A549 (cell line): Measurements from ENCODE around the gene CABCOCO1. TPM values are rescaled to one million over a fixed set of nuclear protein-coding genes. Genes with fewer than 3 reads are reported as not detected.

Experiments
- ATAC-seq, 2 experiments: fragments of 200-7000 bp in 1 of 2; fragments of >200 bp in 1 of 2; cut with Nextera tagmentation in 1 of 2; cut with Tn5 transposase in 1 of 2; 3 replicates each; pipeline versions ENCODE4 v1.8.0 to v1.9.1; 2018 to 2020; ENCODE audit warnings: mild to moderate bottlenecking in 1 of 2, moderate library complexity in 1 of 2
- CTCF ChIA-PET: fragments of 300-600 bp; sonication (Branson Sonifier 250); formaldehyde crosslinking; extraction: SDS; loops from one replicate; lab custom pipeline; 2021; ENCODE audit warnings: antibody characterized with exemption, inconsistent platforms; lab: Yijun Ruan, JAX
- POLR2A ChIA-PET: fragments of 350-600 bp; formaldehyde crosslinking; extraction: SDS; loops from one replicate; lab custom pipeline; 2021; ENCODE audit warnings: antibody characterized with exemption, inconsistent platforms; lab: Yijun Ruan, JAX
- DNase-seq, 2 experiments: peaks; one replicate each; pipeline versions ENCODE4 v3.0.0 to v3.0.0-alpha.2; 2011 to 2016; ENCODE audit warnings: low read depth in 1 of 2, low spot score in 1 of 2
- FAIRE-seq: peaks from 2 replicates; lab custom pipeline; 2011; peaks lifted over from hg19 to GRCh38; lab: Jason Lieb, UNC
- H3K27ac ChIP-seq, 2 experiments: fragments of >200 bp; sonication (Bioruptor Twin); formaldehyde crosslinking; 3 replicates each; pipeline ENCODE4 v1.5.1; 2016 to 2017
- H3K4me1 ChIP-seq: fragments of >200 bp; sonication (Bioruptor Twin); formaldehyde crosslinking; 3 replicates; pipeline ENCODE4 v1.6.1; 2016
- H3K4me2 ChIP-seq: fragments of >200 bp; sonication (Bioruptor Twin); formaldehyde crosslinking; 3 replicates; pipeline ENCODE4 v1.6.1; 2016
- H3K4me3 ChIP-seq: fragments of >200 bp; sonication (Bioruptor Twin); formaldehyde crosslinking; 3 replicates; pipeline ENCODE4 v1.5.1; 2016
- H3K9me3 ChIP-seq: fragments of >200 bp; sonication (Bioruptor Twin); formaldehyde crosslinking; 3 replicates; pipeline ENCODE4 v1.6.1; 2016
- CBX2 ChIP-seq: fragments of 200-600 bp; sonication (generic); IDR thresholded peaks from 2 replicates; pipeline ENCODE4 v1.6.1; 2016; ENCODE audit warnings: low read depth, mild to moderate bottlenecking, borderline replicate concordance
- CBX8 ChIP-seq: fragments of 200-600 bp; sonication (generic); IDR thresholded peaks from 2 replicates; pipeline ENCODE4 v1.6.1; 2016
- CEBPB ChIP-seq, 2 experiments: fragments of >200 bp in 1 of 2; sonication (Bioruptor Twin) in 1 of 2; formaldehyde crosslinking in 1 of 2; IDR thresholded peaks; 2 replicates each; pipeline ENCODE4 v1.6.1; 2012 to 2016
- CHD2 ChIP-seq: fragments of 150-350 bp; IDR thresholded peaks from 2 replicates; pipeline ENCODE4 v1.6.1; 2014; ENCODE audit warnings: low read length; ENCODE audit not compliant: partially characterized antibody
- GATA3 ChIP-seq: IDR thresholded peaks from 2 replicates; pipeline ENCODE4 v1.6.1; 2012; ENCODE audit warnings: borderline replicate concordance
- HEYL ChIP-seq: fragments of 250-450 bp; sonication (Bioruptor Pico); IDR thresholded peaks from 2 replicates; pipeline ENCODE4 v1.8.0; 2021; ENCODE audit warnings: mild to moderate bottlenecking, moderate library complexity
- HOXB13 ChIP-seq: fragments of 250-450 bp; sonication (Bioruptor Pico); IDR thresholded peaks from 2 replicates; pipeline ENCODE4 v1.5.0; 2020; ENCODE audit warnings: low read depth, mild to moderate bottlenecking, moderate library complexity
- JUNB ChIP-seq: fragments of >200 bp; sonication (Bioruptor Twin); formaldehyde crosslinking; IDR thresholded peaks from 2 replicates; pipeline ENCODE4 v1.6.1; 2016
- MAFK ChIP-seq: fragments of 450-650 bp; IDR thresholded peaks from 2 replicates; pipeline ENCODE4 v1.6.1; 2014; ENCODE audit not compliant: partially characterized antibody
- MYC ChIP-seq: IDR thresholded peaks from 2 replicates; pipeline ENCODE4 v1.6.1; 2012; ENCODE audit warnings: mild to moderate bottlenecking, inconsistent platforms, low read length, improper control_type of control experiment, borderline replicate concordance
- NFE2L2 ChIP-seq: fragments of 150-350 bp; conservative IDR thresholded peaks from 2 replicates; pipeline ENCODE4 v1.6.1; 2014; ENCODE audit warnings: low read length
- NPAS2 ChIP-seq: fragments of 250-450 bp; sonication (Bioruptor Pico); IDR thresholded peaks from 2 replicates; pipeline ENCODE4 v1.8.0; 2022; ENCODE audit warnings: mild to moderate bottlenecking, moderate library complexity, borderline replicate concordance
- NR3C1 ChIP-seq: fragments of >200 bp; sonication (Bioruptor Twin); formaldehyde crosslinking; IDR thresholded peaks from 3 replicates; pipeline ENCODE4 v1.6.1; 2017
- POLR2A ChIP-seq: IDR thresholded peaks from 2 replicates; pipeline ENCODE4 v1.6.1; 2012; ENCODE audit warnings: mild to moderate bottlenecking, low read length
- RARB ChIP-seq: fragments of 250-450 bp; sonication (Bioruptor Pico); IDR thresholded peaks from 2 replicates; pipeline ENCODE4 v1.8.0; 2021; ENCODE audit warnings: mild to moderate bottlenecking, moderate library complexity
- RCOR1 ChIP-seq: fragments of 150-350 bp; IDR thresholded peaks from 2 replicates; pipeline ENCODE4 v1.6.1; 2014; ENCODE audit warnings: antibody characterized with exemption, low read length, low read depth
- RFX5 ChIP-seq: fragments of 450-650 bp; IDR thresholded peaks from 2 replicates; pipeline ENCODE4 v1.7.1; 2014; ENCODE audit warnings: antibody characterized with exemption, mild to moderate bottlenecking, moderate library complexity
- RNF2 ChIP-seq: fragments of 200-600 bp; sonication (generic); IDR thresholded peaks from 2 replicates; pipeline ENCODE4 v1.6.1; 2016; ENCODE audit warnings: low read depth, mild to moderate bottlenecking, antibody characterized with exemption, moderate library complexity, borderline replicate concordance
- SMC3 ChIP-seq: fragments of >200 bp; sonication (Bioruptor Twin); formaldehyde crosslinking; IDR thresholded peaks from 3 replicates; pipeline ENCODE4 v1.6.1; 2018; ENCODE audit warnings: inconsistent platforms
- SREBF2 ChIP-seq: fragments of 450-650 bp; IDR thresholded peaks from 2 replicates; pipeline ENCODE4 v1.6.1; 2014; ENCODE audit warnings: mild to moderate bottlenecking, moderate library complexity
- TFCP2L1 ChIP-seq: fragments of 250-450 bp; sonication (Bioruptor Pico); IDR thresholded peaks from 2 replicates; pipeline ENCODE4 v1.5.0; 2021; ENCODE audit warnings: mild to moderate bottlenecking
- ZC3H11A ChIP-seq: fragments of 450-650 bp; IDR thresholded peaks from 2 replicates; pipeline ENCODE4 v1.6.1; 2014; ENCODE audit warnings: antibody characterized with exemption, mild to moderate bottlenecking
- ZFP36 ChIP-seq: fragments of 450-650 bp; IDR thresholded peaks from 2 replicates; pipeline ENCODE4 v1.6.1; 2014; ENCODE audit warnings: borderline replicate concordance; ENCODE audit not compliant: partially characterized antibody
- ZNF302 ChIP-seq: fragments of 250-450 bp; sonication (Bioruptor Pico); IDR thresholded peaks from 2 replicates; pipeline ENCODE4 v1.9.0; 2021; ENCODE audit warnings: inconsistent platforms, mild to moderate bottlenecking, moderate library complexity
- WGBS: methylation state at CpG from one replicate; pipeline ENCODE4 v1.1.6; 2017; ENCODE audit errors: missing lambda C conversion rate; 5-methylcytosine and 5-hydroxymethylcytosine counted together
- polyA plus RNA-seq, 4 experiments: library from polyadenylated mRNA; depleted of rRNA in 3 of 4; stranded (reverse); fragments of >200 nt; fragmentation: RNase III in 1 of 4; extraction: RNeasy Plus Mini Kit Qiagen cat#74134 plus additional on column Dnase treatment in 1 of 4; gene quantifications; 2 replicates in 3 of 4; 3 replicates in 1 of 4; pipeline ENCODE4 v1.2.3, GENCODE V29; 2011 to 2017
- TF ChIP-seq, protein P1 (sequence below): fragments of >200 bp; sonication (Bioruptor Twin); formaldehyde crosslinking; IDR thresholded peaks from 2 replicates; pipeline ENCODE4 v1.6.1; 2016
- TF ChIP-seq, protein P2 (sequence below): IDR thresholded peaks from 2 replicates; pipeline ENCODE4 v1.6.1; 2012; ENCODE audit warnings: low read depth, borderline replicate concordance
- TF ChIP-seq, protein P3 (sequence below): IDR thresholded peaks from 2 replicates; pipeline ENCODE4 v1.6.1; 2012

Gene CABCOCO1
- polyA plus RNA-seq, 2 of the 4 experiments (the other 2 are of a cell fraction) = 0.77 to 1.1 TPM

DNA sequence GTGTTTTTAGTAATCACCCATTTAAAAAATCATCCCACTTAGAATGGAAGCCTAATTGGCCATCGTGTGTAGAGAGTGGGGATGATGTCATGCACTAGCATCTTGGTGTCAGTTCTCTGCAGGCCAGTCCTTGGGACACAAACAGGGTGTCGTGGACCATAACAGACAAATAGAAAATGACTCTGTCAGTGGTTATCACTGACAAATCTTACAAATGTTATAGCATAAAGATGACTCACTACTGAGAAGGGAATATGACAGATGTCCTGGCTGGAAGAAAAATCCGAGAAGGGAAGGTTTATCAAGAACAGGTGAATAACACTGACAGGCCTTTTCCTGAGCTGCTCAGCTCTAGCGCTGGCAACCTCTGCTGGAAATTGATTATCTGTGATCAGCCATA is 10.6 kb downstream of the CABCOCO1 start:
- POLR2A ChIA-PET = no interaction called here
- DNase-seq (no peak), ATAC-seq (no peak), FAIRE-seq (no peak)
- Histone ChIP-seq H3K4me2 (no peak overlapping the region), H3K27ac (no peak overlapping the region), H3K9me3 (no peaks in the 10 kb centered on the region), H3K4me3 (no peak overlapping the region), H3K4me1 (no peaks in the 10 kb centered on the region)
- WGBS = 62% methylated on average over 4 of the region's 4 CpGs
- CTCF ChIA-PET = no interaction called here
- TF ChIP-seq NFE2L2 = no peak

DNA sequence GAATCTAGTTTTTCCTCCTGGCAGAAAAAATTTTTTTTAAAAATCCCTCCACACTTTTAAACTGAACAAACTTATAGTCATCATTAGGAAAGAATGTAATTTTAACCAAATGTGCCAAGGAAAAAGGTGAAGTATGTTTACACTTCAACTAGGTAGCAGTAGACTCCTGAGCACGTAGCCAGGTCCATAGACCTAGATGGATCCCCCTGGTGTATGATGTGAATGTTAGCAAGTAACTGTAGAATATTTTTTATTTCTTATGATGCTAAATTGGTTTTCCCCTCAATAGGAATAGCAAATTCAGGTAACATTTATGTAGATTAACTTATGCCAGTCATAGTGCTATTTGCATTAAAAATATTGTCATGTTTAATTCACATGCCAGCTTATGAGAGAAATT is 19.6 kb downstream of the CABCOCO1 start:
- ChIA-PET POLR2A (no interaction called here), CTCF (interaction anchor here (0.6 kb wide), 1 partner anchor 194 kb away, joined by 4 read pairs; no protein-coding TSS in a partner anchor)
- DNase-seq (peak; percentile 8 to 11), ATAC-seq (peak in 1 of 2 experiments; percentile 51; a peak in 1 of 6 replicates), FAIRE-seq (no peak)
- Histone ChIP-seq H3K9me3 (no peaks in the 10 kb centered on the region), H3K27ac (no peak overlapping the region), H3K4me3 (no peak overlapping the region), H3K4me1 (no peaks in the 10 kb centered on the region), H3K4me2 (no peak overlapping the region)
- 65% methylated on average over 1 of the region's 1 CpG for WGBS
- no peak for TF ChIP-seq ZFP36
- no peak for TF ChIP-seq JUNB
- no peak for TF ChIP-seq NPAS2 (CRISPR knock-in tag)
- no peak for TF ChIP-seq CHD2
- TF ChIP-seq CBX8 = no peak
- no peak for TF ChIP-seq RCOR1
- TF ChIP-seq POLR2A = no peak
- no peak for TF ChIP-seq HOXB13
- TF ChIP-seq, protein P1, sequence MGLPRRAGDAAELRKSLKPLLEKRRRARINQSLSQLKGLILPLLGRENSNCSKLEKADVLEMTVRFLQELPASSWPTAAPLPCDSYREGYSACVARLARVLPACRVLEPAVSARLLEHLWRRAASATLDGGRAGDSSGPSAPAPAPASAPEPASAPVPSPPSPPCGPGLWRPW = no peak
- no peak for TF ChIP-seq NFE2L2
- TF ChIP-seq TFCP2L1 (CRISPR knock-in tag) = no peak
- TF ChIP-seq ZNF302 (CRISPR knock-in tag) = no peak

DNA sequence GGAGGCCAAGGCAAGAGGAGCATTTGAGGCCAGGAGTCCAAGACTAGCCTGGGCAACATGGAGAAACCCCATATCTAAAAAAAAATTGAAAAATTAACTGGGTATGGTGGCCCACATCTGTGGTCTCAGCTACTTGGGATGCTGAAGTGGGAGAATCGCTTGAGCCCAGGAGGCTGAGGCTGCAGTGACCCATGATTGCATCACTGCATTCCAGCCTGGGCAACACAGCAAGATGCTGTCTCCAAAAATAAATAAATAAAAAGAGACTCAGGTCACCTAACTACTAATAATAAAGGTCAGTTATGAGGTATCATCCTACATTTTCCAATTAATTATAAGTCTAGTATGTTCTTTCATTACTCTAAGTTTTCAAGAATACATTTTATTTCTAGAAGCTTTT is 20.6 kb downstream of the CABCOCO1 start:
- ATAC-seq (no peak), DNase-seq (no peak), FAIRE-seq (no peak)
- 93% methylated on average over 1 of the region's 1 CpG for WGBS
- Histone ChIP-seq H3K27ac (no peak overlapping the region), H3K4me1 (no peaks in the 10 kb centered on the region), H3K4me3 (no peak overlapping the region), H3K4me2 (no peak overlapping the region), H3K9me3 (no peaks in the 10 kb centered on the region)
- CTCF ChIA-PET = no interaction called here
- TF ChIP-seq GATA3 (no peak), CEBPB (IDR thresholded peaks at IDR 0.05) (0 out of 4 replicates have a peak, but pooled peaks of 1 of the 2 experiments have one; percentile 5), ZC3H11A (no peak), HEYL (CRISPR knock-in tag) (no peak)
- POLR2A ChIA-PET = no interaction called here

DNA sequence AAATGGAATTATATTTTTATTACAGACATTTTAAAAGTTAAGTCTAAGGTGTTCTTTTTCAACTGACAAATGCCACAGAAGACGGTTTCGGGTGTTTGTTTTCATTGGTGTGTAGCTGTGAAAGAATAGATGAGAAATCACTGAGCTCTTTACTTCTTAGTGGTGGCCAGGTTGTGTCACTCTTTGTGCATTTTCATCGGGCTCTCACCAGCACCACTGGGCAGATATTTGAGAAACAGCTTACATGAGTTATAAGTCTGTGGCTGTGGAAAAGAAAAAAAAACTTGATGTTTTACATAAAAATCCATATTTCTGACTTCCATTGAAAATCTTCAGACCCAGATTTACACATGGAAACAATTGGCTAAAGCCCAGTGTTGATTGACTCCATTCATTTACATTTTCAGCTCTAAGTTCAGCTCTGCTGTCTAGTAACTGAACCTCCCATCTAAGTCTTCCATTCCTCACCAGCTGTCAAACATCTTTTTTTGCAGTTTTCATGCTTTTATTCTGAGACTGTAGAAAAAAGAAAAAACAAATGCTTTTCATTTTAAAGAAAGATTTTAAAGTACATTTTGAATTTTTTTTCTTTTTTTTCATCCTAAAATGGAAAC is 22.3 kb downstream of the CABCOCO1 start:
- Histone ChIP-seq H3K9me3 (no peaks in the 10 kb centered on the region), H3K27ac (no peak overlapping the region), H3K4me3 (no peak overlapping the region), H3K4me2 (no peak overlapping the region), H3K4me1 (no peaks in the 10 kb centered on the region)
- 61% methylated on average over 3 of the region's 3 CpGs for WGBS
- TF ChIP-seq SREBF2 (no peak), SMC3 (no peak), RNF2 (no peak), NR3C1 (no peak), ZC3H11A (no peak), POLR2A (no peak), MYC (no peak), MAFK (no peak), HOXB13 (no peak), CEBPB (IDR thresholded peaks at IDR 0.05) (no peak), CBX2 (no peak), RARB (CRISPR knock-in tag) (no peak), RFX5 (no peak)
- TF ChIP-seq, protein P2, sequence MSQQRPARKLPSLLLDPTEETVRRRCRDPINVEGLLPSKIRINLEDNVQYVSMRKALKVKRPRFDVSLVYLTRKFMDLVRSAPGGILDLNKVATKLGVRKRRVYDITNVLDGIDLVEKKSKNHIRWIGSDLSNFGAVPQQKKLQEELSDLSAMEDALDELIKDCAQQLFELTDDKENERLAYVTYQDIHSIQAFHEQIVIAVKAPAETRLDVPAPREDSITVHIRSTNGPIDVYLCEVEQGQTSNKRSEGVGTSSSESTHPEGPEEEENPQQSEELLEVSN = no peak
- TF ChIP-seq, protein P3, sequence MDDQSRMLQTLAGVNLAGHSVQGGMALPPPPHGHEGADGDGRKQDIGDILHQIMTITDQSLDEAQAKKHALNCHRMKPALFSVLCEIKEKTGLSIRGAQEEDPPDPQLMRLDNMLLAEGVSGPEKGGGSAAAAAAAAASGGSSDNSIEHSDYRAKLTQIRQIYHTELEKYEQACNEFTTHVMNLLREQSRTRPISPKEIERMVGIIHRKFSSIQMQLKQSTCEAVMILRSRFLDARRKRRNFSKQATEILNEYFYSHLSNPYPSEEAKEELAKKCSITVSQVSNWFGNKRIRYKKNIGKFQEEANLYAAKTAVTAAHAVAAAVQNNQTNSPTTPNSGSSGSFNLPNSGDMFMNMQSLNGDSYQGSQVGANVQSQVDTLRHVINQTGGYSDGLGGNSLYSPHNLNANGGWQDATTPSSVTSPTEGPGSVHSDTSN = no peak
- DNase-seq (no peak), FAIRE-seq (no peak), ATAC-seq (no peak)
- CTCF ChIA-PET = interaction anchor here (0.8 to 1.1 kb wide), 2 partner anchors 21 to 48 kb away, joined by 3 to 4 read pairs; no protein-coding TSS in a partner anchor
- POLR2A ChIA-PET = no interaction called here
